ENCODE results near the gene RNF150.

RNF150 gene

GRCh38 chr4:141127884-141128283, 5.4 kb downstream of the RNF150 start (continued):
- TF ChIP-seq, protein P1, sequence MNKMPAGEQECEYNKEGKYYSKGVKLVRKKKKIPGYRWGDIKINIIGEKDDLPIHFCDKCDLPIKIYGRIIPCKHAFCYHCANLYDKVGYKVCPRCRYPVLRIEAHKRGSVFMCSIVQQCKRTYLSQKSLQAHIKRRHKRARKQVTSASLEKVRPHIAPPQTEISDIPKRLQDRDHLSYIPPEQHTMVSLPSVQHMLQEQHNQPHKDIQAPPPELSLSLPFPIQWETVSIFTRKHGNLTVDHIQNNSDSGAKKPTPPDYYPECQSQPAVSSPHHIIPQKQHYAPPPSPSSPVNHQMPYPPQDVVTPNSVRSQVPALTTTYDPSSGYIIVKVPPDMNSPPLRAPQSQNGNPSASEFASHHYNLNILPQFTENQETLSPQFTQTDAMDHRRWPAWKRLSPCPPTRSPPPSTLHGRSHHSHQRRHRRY (tag by site-specific recombination; IDR thresholded peaks at IDR 0.05), result no peak
- TF ChIP-seq ZNF791 (tag by site-specific recombination; IDR thresholded peaks at IDR 0.05) (no peak), ZNF132 (tag by site-specific recombination; IDR thresholded peaks at IDR 0.05; ENCODE audit: borderline replicate concordance) (no peak), ZBTB21 (tag by site-specific recombination; IDR thresholded peaks at IDR 0.05) (no peak), PATZ1 (tag by site-specific recombination; IDR thresholded peaks at IDR 0.05) (no peak), ZNF704 (tag by site-specific recombination; IDR thresholded peaks at IDR 0.05) (no peak), ZNF138 (tag by site-specific recombination; IDR thresholded peaks at IDR 0.05; ENCODE audit: borderline replicate concordance) (no peak), ZNF248 (tag by site-specific recombination; IDR thresholded peaks at IDR 0.05) (no peak), SALL2 (tag by site-specific recombination; IDR thresholded peaks at IDR 0.05; ENCODE audit: borderline replicate concordance) (no peak)

DNA sequence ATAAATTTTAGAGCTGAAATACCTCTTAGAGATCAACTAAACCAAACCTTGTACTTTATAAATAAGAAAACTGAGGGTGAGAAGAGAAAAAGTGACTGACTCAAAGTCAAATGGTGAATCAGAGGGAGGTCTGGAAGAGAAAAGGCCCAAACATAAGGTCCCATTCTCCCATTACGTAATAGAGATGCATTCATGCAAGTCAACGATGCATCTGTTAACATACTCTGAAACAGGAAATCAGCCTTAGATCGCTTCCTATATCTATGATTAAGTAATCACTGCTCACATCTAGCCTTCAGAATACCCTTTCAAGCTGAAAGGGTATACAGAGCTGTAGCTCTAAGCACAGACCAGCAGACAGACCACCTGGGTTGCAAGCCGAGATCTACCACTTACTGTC, 6.5 kb downstream of the RNF150 start:
- Histone ChIP-seq H3K4me1 (ENCODE audit: control insufficient read depth, insufficient read depth, low read length) (no peaks in the 10 kb centered on the region), H3K36me3 (ENCODE audit: control insufficient read depth in 2 of 2, insufficient read depth in 1 of 2, low read length in 2 of 2) (no peaks in the 10 kb centered on the region), H3K27ac (ENCODE audit: extremely low read depth, low read depth, low read length) (no peak overlapping the region), H3K9me3 (ENCODE audit: control insufficient read depth, insufficient read depth, low read depth, low read length) (no peaks in the 10 kb centered on the region), H3K4me3 (ENCODE audit: low read depth, low read length) (no peak overlapping the region)
- POLR2A ChIA-PET, result no interaction called here
- TF ChIP-seq ZNF658 (tag by site-specific recombination; IDR thresholded peaks at IDR 0.05), result no peak
- no peak for TF ChIP-seq ZNF571 (tag by site-specific recombination; IDR thresholded peaks at IDR 0.05)
- CTCF ChIA-PET, result no interaction called here

DNA sequence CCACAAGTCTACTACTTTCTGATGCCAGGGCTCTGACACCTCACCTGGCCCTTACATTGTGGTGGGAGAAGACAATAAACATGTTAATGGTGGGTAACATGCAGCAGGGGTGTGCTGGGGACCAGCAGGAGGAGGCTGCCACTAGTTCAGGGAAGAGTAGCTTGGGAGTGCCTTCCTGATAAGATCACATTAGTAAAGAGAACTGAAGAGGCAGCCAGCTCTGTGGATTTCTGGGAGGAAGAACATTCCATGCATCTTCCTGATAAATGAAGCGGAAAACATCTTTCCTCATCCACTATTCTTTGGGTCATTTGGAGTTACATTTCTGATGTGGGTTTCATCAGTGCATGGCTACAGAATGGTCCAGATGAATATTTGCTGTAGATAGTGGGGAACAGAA, 9.0 kb downstream of the RNF150 start:
- H3K4me1 ChIP-seq (ENCODE audit: control insufficient read depth, insufficient read depth, low read length), result no peaks in the 10 kb centered on the region
- no peak overlapping the region for H3K4me3 ChIP-seq (ENCODE audit: low read depth, low read length)
- no peaks in the 10 kb centered on the region for H3K36me3 ChIP-seq (ENCODE audit: control insufficient read depth in 2 of 2, insufficient read depth in 1 of 2, low read length in 2 of 2)
- TF ChIP-seq ZIC2 (tag by site-specific recombination; IDR thresholded peaks at IDR 0.05), result no peak
- TF ChIP-seq, protein P2, sequence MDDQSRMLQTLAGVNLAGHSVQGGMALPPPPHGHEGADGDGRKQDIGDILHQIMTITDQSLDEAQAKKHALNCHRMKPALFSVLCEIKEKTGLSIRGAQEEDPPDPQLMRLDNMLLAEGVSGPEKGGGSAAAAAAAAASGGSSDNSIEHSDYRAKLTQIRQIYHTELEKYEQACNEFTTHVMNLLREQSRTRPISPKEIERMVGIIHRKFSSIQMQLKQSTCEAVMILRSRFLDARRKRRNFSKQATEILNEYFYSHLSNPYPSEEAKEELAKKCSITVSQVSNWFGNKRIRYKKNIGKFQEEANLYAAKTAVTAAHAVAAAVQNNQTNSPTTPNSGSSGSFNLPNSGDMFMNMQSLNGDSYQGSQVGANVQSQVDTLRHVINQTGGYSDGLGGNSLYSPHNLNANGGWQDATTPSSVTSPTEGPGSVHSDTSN (CRISPR knock-in tag; IDR thresholded peaks at IDR 0.05), result no peak
- CTCF ChIA-PET, result interaction anchor here (0.6 kb wide), 1 partner anchor 1603 kb away, joined by 3 read pairs; no protein-coding TSS in a partner anchor
- no peak overlapping the region for H3K27ac ChIP-seq (ENCODE audit: extremely low read depth, low read depth, low read length)
- POLR2A ChIA-PET, result no interaction called here
- no peaks in the 10 kb centered on the region for H3K9me3 ChIP-seq (ENCODE audit: control insufficient read depth, insufficient read depth, low read depth, low read length)

- no peak overlapping the region for H3K27ac ChIP-seq (ENCODE audit: extremely low read depth, low read depth, low read length)
- ChIA-PET CTCF (interaction anchor here (0.7 kb wide), 1 partner anchor 254 kb away, joined by 3 read pairs; no protein-coding TSS in a partner anchor), POLR2A (no interaction called here)
- H3K4me1 ChIP-seq (ENCODE audit: control insufficient read depth, insufficient read depth, low read length), result no peaks in the 10 kb centered on the region
- H3K4me3 ChIP-seq (ENCODE audit: low read depth, low read length), result no peak overlapping the region
- H3K9me3 ChIP-seq (ENCODE audit: control insufficient read depth, insufficient read depth, low read depth, low read length), result no peaks in the 10 kb centered on the region
- no peaks in the 10 kb centered on the region for H3K36me3 ChIP-seq (ENCODE audit: control insufficient read depth in 2 of 2, insufficient read depth in 1 of 2, low read length in 2 of 2)
- TF ChIP-seq ZNF585B (tag by site-specific recombination; IDR thresholded peaks at IDR 0.05) (no peak), ZNF324 (tag by site-specific recombination; IDR thresholded peaks at IDR 0.05) (no peak), ZNF571 (tag by site-specific recombination; IDR thresholded peaks at IDR 0.05) (no peak), ZNF24 (tag by site-specific recombination; IDR thresholded peaks at IDR 0.05) (no peak), ATF2 (tag by site-specific recombination; IDR thresholded peaks at IDR 0.05; ENCODE audit: low read depth) (no peak), ZNF114 (tag by site-specific recombination; IDR thresholded peaks at IDR 0.05) (no peak), YY1 (tag by site-specific recombination; IDR thresholded peaks at IDR 0.05) (no peak)
- TF ChIP-seq, protein P3, sequence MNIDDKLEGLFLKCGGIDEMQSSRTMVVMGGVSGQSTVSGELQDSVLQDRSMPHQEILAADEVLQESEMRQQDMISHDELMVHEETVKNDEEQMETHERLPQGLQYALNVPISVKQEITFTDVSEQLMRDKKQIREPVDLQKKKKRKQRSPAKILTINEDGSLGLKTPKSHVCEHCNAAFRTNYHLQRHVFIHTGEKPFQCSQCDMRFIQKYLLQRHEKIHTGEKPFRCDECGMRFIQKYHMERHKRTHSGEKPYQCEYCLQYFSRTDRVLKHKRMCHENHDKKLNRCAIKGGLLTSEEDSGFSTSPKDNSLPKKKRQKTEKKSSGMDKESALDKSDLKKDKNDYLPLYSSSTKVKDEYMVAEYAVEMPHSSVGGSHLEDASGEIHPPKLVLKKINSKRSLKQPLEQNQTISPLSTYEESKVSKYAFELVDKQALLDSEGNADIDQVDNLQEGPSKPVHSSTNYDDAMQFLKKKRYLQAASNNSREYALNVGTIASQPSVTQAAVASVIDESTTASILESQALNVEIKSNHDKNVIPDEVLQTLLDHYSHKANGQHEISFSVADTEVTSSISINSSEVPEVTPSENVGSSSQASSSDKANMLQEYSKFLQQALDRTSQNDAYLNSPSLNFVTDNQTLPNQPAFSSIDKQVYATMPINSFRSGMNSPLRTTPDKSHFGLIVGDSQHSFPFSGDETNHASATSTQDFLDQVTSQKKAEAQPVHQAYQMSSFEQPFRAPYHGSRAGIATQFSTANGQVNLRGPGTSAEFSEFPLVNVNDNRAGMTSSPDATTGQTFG (tag by site-specific recombination; IDR thresholded peaks at IDR 0.05; ENCODE audit: borderline replicate concordance), result no peak
Measured at GRCh38 chr4:141121768-141122454, 11.4 kb downstream of the RNF150 start.
